HG02973 (cell line): ENCODE measurements around the gene ARID5B.
"Not testable (repeated sequence)": the region's sequence is repeated elsewhere in the genome, so short reads cannot be mapped to it uniquely, and the experiment has no call there.

Experiments
- ATAC-seq: cut with Tn5 transposase; IDR thresholded peaks from one replicate; pipeline ENCODE4 v1.9.1; 2021; ENCODE audit warnings: moderate library complexity; ENCODE audit not compliant: unreplicated experiment

The ARID5B gene, protein sequence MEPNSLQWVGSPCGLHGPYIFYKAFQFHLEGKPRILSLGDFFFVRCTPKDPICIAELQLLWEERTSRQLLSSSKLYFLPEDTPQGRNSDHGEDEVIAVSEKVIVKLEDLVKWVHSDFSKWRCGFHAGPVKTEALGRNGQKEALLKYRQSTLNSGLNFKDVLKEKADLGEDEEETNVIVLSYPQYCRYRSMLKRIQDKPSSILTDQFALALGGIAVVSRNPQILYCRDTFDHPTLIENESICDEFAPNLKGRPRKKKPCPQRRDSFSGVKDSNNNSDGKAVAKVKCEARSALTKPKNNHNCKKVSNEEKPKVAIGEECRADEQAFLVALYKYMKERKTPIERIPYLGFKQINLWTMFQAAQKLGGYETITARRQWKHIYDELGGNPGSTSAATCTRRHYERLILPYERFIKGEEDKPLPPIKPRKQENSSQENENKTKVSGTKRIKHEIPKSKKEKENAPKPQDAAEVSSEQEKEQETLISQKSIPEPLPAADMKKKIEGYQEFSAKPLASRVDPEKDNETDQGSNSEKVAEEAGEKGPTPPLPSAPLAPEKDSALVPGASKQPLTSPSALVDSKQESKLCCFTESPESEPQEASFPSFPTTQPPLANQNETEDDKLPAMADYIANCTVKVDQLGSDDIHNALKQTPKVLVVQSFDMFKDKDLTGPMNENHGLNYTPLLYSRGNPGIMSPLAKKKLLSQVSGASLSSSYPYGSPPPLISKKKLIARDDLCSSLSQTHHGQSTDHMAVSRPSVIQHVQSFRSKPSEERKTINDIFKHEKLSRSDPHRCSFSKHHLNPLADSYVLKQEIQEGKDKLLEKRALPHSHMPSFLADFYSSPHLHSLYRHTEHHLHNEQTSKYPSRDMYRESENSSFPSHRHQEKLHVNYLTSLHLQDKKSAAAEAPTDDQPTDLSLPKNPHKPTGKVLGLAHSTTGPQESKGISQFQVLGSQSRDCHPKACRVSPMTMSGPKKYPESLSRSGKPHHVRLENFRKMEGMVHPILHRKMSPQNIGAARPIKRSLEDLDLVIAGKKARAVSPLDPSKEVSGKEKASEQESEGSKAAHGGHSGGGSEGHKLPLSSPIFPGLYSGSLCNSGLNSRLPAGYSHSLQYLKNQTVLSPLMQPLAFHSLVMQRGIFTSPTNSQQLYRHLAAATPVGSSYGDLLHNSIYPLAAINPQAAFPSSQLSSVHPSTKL

DNA sequence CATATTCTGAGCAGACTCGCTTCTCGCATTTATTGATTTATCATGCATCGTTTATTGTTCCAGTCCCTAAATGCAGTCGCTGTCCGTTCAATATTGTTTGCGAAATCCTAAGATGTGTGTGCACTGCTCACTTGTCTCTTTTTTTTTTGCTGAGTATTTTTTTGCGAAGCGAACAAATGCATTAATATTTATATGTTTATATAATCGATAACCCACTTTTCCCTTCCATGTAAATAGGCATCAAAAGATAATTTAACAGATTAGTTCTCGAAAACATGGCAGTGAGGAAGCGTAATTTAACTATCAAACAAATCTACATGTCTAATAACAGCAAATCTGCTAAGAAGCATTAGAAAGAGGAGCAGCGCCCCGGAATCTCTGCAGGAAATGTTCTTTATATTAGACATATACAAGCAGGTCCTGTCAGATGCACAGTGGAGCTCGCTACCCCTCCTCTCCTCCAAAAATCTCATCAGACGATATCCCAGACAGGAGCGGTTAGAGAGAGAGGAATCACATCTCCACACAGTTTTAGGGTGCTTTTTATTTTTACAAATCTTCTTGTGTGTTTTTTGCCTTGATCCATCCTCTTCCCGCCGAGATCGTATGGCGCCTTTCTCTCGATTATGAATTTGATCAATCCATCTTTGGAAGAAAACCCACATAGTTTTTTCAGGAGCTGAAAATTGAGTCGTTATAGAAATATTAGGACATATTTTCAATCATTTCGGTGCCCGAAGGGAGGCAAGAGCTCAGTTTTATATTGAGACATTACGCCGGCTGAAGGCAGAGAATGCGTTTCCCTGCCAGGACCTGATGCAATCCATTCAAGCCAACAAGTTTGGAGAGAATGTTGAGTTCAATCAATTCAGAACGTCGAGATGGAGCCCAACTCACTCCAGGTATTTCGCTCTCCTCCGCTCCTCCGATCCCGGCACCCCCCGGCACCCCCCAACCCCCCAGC is at the start of gene ARID5B:
Gene ARID5B, plus strand, starts transcription at position 871 of the 964 bp plus-strand sequence. Its CDS starts 11 bp downstream, at position 882.
- ATAC-seq, result no peak

DNA sequence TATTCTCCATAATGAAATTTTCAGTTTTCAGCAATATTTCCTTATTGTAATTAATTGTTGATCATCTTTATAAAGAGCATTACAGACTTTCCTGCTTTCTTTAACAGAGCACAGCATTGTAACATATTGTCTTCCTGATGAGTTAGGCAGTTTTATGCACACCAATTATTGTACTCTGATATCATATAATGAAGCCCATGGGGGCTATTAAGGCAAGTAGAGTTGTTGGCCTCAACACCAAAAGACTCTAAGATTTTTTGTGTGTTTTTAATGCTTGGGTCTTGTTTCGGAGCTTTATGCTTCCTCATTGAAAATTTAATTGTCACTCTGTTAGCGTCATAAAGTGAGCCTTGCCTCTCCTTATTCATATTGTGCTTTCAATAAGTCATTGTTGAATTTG is 49.2 kb upstream of the ARID5B start:
- ATAC-seq, result no peak

DNA sequence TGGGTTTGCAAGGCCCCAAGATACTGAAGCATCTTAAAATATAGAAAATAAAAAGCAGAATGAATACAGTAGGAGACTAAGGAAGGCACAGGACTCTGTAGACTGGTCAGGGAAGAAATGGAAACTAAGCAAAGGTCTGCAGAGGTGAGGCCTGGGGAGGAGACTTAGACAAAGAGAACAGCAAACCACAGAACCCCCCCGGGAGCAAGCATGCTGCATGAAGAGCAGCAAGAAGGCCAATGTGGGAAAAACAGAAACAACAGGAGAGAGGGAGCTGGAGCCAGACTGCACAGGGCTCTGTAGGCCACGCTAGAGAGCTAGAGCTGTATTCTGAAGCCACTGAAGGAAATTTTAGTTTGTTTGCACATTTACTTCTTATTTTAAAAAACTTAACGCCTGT is 45.7 kb upstream of the ARID5B start:
- ATAC-seq, result no peak

DNA sequence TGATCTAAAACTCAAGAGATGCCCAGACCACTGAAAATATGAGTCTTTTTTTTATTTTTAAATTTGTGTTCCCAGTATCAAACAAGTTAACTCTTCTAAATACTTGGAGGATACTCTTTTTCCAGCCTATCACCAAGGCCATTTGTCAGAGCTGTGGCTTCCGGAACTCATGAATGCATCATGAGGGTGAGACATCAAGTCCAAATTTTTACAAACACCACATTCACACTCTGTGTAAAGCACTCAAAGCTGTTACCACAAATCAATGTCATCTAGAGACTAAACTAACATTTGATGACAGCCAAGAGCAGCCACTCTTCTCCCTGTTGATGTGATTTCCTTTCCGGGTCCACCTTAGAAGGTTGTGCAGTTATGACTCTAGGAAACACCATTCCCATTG is 43.8 kb upstream of the ARID5B start:
- no peak for ATAC-seq

DNA sequence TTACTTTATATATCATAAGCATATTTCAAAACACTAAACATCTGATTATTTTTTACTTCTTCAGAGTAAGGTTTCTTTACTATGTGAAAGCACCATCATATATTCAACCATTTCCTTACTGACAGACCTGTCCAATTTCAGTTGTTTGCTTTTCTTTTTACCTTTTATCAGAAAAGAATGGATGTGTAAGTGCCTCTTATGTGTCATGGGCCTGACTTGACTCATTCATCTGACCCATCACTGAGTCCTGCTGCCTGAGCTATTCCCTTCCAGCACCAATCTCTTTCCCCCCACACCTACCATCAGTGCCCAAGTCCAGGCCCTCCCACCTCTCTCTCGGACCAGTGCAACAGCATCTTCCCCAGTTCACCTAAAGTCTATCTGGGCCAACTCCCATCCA is 41.7 kb upstream of the ARID5B start:
- ATAC-seq, result no peak

DNA sequence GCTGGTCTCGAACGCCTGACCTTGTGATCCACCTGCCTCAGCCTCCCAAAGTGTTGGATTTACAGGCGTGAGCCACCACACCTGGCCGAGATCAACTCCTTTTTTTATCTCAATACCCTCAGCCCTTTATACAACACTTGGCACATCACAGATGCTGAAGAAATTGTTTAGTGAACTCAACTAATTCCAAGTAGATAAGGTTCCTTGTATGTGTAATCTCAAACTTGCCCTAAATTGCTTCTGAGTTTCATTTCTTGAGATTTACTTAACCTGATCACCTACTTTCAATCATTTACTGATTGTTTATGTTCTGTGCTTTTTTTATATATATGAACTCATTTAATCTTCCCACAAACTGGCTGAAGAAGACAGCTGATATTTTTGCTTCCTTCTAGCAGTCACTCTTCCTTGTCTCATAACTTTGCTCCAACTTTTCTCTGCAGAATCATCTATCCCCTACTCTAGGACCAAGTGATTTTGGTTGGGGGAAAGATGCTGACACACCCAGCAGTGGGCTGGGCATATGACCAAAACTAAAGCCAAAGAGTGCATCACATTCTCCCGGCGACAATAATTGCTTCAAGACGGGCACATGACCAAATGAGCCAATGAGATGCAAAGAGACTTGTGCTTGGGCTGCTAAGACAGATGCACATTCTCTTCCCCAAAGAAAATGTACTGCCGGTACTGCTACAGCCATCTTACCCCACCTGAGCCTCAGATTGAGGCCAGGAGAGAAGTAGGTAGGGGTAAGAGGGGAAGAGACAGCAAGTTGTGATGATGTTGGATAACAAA is 40.3 kb upstream of the ARID5B start:
- ATAC-seq, result no peak

DNA sequence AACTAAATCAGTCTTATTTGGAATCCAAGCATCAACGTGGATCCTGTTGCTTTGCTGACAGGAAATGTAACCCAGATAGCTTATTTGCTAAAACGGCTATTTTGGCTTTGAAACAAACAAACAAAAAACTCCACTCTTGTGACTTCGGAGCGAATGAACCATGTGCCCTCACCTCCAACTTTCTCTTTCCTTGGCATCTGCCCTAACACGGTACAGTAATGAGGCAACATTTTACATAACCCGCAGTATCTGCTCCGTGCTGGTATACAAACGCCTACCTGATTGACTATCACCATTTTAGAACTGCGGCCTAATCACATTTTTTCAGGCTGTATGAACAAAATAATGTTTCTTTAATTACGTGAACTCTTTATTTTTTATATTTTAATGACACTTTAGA is 37.5 kb upstream of the ARID5B start:
- no peak for ATAC-seq

DNA sequence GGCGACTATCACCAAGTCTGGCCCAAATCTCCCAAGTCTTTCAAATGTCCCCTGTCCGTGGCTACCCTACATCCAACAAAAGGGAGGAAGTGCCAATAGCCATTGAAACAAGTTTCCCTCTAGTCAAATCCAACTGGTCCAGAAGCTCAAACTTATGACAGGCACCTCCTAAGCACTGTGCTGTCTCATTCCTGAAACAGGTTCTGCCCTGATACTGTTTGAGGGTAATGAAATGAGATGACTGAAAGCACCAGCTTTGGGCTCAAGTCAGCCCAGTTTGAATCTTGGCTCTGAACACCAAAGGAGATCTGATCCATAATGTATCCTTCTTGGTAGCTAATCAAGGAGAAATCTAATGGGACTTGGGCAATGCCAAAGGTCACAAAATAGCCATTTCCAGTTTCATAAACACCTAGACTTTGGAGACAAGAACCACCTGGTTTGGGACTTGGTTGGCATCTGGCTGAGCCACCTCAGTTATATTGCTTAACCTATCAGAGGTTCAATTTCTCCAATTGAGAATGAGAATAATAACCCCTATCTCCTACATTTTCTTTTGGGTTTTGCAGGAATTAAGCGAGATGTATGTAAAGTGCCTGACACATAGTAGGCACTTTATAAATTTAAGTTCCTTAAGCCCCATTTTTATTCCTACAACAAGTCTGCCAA is 34.7 kb upstream of the ARID5B start:
- ATAC-seq, result no peak

DNA sequence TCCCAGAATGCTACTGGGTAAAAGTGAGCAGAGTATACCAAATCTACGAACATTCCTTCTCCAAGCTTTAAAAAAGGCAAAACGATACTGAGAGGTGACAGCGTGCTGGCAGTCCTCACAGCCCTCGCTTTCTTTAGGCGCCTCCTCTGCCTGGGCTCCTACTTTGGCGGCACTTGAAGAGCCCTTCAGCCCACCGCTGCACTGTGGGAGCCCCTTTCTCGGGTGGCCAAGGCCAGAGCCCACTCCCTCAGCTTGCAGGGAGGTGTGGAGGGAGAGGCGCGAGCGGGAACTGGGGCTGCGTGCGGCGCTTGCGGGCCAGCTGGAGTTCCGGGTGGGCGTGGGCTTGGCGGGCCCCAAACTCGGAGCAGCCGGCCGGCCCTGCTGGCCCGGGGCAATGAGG is 34.1 kb upstream of the ARID5B start:
- ATAC-seq, result not testable (repeated sequence)

DNA sequence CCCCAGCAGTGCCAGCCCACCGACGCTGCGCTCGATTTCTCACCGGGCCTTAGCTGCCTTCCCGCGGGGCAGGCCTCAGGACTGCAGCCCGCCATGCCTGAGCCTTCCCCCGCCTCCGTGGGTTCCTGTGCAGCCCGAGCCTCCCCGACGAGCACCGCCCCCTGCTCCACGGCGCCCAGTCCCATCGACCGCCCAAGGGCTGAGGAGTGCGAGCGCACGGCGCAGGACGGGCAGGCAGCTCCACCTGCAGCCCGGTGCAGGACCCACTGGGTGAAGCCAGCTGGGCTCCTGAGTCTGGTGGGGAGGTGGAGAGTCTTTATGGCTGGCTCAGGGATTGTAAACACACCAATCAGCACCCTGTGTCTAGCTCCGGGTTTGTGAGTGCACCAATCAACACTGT is 33.7 kb upstream of the ARID5B start:
- not testable (repeated sequence) for ATAC-seq

DNA sequence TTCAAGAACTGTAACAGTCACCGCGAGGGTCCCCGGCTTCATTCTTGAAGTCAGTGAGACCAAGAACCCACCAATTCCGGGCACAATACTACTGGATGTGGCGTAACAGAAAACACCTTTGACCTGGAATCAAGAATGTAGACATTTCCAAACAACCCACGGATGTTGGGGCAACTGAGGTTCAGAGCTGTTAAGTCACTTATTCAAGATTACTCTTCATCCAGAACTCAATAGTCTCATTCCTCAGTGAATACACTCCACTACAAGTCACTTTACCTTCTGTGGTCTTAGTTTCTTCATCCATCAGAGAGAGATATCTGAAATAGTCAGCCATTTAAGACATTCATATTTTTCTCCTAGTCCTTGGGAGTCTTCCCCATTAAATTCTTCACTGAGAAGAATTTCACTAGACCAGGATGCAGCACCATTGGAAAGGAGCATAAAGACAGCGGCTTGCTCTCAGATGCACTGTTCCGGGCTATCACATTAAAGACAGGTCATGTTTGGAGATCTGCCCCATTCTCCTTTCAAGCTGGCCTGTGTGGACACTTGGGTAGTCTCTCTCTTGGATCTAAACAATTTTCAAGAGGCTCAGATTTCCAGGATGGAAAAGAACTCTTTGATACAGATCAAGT is 32.3 kb upstream of the ARID5B start:
- no peak for ATAC-seq

DNA sequence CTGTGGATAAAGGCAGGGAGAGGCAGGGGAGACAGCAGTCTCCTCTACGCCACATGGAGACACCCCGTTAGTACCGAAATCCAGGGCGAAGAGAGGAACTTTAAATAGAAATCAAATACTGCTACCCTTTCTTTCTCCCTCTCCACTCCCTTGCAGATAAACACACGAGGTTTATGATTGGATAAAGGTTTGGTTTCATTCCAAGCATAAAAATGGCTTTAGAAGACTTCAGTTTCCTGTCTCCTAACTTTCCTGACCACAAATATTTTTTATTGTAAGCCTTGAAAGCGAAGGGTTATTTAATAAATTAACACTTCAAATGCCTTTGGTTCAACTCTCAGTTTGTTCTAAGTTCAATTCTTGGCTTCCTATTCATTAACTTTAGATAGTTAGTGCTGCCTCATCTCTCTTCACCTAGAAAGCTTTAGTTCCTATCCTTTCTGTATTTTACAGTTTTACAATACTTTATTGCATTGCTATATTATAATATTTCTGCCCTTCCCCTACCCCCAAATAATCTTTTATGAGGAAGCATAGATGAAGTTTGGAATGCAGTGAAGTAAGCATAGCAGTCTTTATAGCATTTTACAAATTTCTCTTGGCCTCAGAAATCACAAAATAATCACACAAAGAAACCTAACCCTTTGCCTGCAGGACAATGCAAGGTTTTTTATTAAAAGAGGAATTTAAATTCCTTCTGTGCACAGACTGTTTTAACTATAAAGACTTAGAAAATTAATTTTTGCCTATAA is 31.5 kb upstream of the ARID5B start:
- no peak for ATAC-seq

DNA sequence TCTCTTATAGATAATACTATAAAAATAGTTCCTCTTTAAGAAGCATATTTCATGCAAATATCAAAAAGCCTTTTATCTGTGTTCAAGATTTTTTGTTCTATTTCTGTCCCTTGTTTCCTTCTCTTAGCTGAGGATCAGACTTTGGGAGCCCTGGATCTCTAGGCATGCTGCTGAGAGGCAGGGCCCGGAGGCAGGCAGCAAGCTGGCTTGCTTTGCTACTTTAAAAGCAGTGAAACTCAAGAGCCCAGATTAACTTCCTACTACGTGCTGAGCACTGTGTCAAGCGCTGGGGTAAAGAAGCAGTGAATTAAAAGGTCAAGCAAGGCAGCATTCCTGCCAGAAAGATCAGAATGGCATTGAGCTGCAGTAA is 31.0 kb upstream of the ARID5B start:
- no peak for ATAC-seq

DNA sequence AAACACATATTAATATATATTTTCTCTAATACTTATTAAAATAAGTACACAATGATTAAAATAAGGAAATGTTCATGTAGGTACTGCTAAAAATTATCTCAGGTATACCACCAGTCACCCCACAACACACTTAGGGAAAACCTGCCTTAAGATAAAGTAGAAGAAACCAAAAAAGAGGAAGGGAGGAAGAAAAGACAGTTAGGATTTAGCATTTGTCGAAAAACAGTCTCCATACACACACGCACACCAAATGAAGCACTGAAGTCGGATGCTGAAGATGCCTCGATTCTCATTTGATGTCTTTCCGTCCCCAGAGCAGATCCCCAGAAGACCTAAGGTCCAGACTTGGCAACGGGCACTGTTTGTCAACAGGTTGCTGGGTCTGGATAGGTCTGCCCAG is 30.0 kb upstream of the ARID5B start:
- no peak for ATAC-seq

DNA sequence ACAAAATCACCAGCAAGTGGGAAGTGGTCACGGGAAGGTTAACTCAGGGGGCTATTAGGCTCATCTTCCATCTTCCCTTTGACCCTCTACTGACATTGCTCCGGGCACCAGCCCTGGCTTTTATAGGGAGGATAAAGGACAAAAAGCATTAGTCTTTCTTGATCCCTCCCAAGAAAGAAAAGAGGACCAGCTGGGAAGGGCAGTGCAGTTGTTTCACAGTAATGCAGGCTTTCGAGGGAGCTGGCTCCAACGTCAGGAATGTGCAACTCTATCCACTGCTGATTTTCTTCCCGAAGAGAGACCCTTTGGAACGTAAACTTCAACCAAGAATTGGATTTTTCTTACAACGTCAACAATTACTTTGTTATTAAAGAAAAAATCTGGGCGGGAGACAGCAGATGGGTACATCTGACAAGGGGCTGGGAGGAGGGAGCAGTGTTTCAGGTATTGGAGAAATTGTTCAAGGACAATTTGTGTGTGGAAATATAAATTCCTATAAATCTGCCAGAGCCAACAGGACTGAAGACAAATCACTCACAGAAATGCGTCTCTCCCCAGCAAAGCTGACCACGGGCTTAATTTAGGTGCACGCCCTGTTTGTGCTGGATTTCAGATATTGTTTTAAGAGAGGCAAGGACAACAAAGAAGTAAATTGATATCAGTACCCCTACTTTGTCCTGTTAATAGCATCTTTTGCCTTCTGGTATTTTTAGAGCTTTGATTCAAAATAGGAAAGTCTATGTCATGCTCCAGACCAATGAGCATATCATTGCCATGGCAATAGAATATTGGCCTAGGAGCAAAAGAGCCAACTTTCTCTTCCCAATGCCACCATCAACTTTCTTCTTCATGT is 23.4 kb upstream of the ARID5B start:
- ATAC-seq, result no peak

DNA sequence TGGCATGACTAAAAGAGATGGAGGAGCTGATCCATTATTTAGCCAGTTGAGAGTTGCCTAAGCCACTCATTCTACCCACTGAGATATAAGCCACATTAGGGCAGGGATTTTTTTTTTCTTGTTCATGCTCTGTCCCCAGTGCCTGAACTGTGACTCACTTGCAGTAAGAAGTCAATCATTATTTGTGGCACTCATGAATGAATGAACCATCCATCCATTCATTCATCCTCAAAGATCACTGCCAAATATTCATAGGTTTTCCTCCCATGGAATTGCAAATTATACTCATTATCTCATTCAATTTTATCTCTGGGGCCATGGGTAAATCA is 22.8 kb upstream of the ARID5B start:
- no peak for ATAC-seq
